Urinary bladder (tissue), 4 donors: Measurements from ENCODE around the gene MYH9. TPM values are rescaled to one million over a fixed set of nuclear protein-coding genes. Genes with fewer than 3 reads are reported as not detected.

Experiments used
- DNase-seq: peaks from one replicate; pipeline ENCODE4 v3.0.0-alpha.2; 2015; ENCODE audit errors: extremely low spot score
- H3K27ac ChIP-seq: one replicate; pipeline ENCODE4 v1.5.1; 2013; ENCODE audit warnings: low read depth, mild to moderate bottlenecking, moderate library complexity
- H3K36me3 ChIP-seq: one replicate; pipeline ENCODE4 v1.6.1; 2013; ENCODE audit warnings: mild to moderate bottlenecking, moderate library complexity; ENCODE audit not compliant: insufficient read depth
- H3K4me1 ChIP-seq: one replicate; pipeline ENCODE4 v1.6.1; 2013; ENCODE audit warnings: mild to moderate bottlenecking, moderate library complexity; ENCODE audit not compliant: insufficient read depth
- H3K4me3 ChIP-seq: one replicate; pipeline ENCODE4 v1.5.1; 2013; ENCODE audit warnings: low read depth, low read length
- WGBS: extraction: QIAGEN DNeasy Blood & Tissue Kit; methylation state at CpG from one replicate; pipeline ENCODE4 v1.1.7; 2013; 5-methylcytosine and 5-hydroxymethylcytosine counted together
- polyA plus RNA-seq: library from polyadenylated mRNA; stranded (reverse); fragments of 200-250 nt; gene quantifications from one replicate; pipeline ENCODE4 v1.2.3, GENCODE V29; 2013
- total RNA-seq: library from RNA; depleted of rRNA; stranded (reverse); fragments of >200 nt; gene quantifications from one replicate; pipeline ENCODE4 v1.2.3, GENCODE V29; 2014
- donor health status: healthy with polysubstance abuse.
- donor health status: healthy.

Gene MYH9
- total and polyA plus RNA-seq, 2 donors: 150 to 258 TPM

DNA sequence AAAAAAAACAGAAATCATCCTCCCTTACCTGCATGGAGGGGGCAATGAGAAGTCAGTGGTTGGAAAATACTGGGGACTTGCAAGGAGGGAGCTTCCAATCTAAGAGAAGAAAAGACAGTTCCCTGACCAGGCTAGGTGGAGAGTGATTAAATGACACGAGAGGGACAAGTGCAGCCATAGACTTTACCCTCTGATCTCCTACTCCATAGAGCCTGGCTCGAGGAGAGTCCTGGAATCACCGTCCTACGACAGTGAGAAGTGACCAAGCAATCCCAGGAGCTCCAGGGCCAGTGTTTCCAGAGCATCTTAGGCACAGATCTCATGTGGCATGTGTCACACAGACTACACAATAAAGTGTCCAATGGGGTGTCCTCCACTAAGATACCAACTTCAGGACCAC lies 25.7 kb downstream of the MYH9 start:
- Histone ChIP-seq H3K27ac (no peak overlapping the region), H3K36me3 (no peaks in the 10 kb centered on the region), H3K4me1 (no peaks in the 10 kb centered on the region), H3K4me3 (no peak overlapping the region)
- DNase-seq: no peak
- 50% methylated on average over 4 of the region's 4 CpGs for WGBS

DNA sequence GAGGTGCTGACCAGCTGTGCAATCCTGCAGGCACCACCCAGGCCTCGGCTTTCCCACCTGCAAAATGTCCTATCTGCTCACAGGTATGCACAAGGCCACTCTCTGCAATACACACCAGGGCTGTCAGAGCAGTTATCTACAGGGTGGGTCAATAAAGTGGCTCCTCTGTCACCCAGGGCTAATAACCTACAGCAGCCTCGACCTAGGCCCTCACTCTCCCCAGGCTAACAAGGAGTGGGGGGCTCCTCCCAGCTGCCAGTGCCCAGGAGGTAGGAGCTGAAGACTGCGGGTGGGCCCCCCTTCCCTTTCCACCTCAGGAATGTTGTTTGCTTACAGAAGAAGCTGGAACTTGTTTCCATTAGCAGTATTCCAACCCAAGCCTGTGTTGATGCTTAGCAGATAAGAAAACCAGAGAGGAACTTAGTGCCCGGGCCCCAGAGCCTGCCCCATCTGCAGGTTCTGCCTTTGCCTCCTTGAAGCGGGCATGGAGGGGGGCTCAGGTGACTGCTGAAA lies 26.8 kb downstream of the MYH9 start:
- Histone ChIP-seq H3K27ac (peak overlapping the region; percentile 38), H3K4me3 (no peak overlapping the region), H3K4me1 (no peaks in the 10 kb centered on the region), H3K36me3 (no peaks in the 10 kb centered on the region)
- no peak for DNase-seq
- WGBS: 15% methylated on average over 5 of the region's 5 CpGs

DNA sequence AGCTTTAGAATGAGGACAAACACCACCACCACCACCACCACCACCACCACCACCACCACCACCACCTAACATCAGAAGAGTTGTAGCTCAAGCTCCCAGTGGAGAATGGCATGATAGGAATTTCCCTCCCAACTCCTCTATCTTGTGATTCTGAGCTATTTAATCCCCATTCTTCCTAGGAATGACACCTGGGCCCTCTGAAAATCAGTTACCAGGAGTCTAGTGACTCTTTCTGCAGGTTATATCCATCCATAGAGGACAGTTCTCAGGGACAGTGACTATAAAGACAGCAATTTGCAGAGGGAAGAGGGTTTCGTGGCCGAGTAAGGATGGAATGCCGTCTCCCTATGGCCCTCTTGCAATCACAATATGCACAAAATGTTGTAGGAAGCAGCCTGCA lies 27.8 kb downstream of the MYH9 start:
- 48% methylated on average over 3 of the region's 3 CpGs for WGBS
- no peak for DNase-seq
- H3K4me3 ChIP-seq: no peak overlapping the region
- H3K4me1 ChIP-seq: no peaks in the 10 kb centered on the region
- no peak overlapping the region for H3K27ac ChIP-seq
- H3K36me3 ChIP-seq: no peaks in the 10 kb centered on the region

DNA sequence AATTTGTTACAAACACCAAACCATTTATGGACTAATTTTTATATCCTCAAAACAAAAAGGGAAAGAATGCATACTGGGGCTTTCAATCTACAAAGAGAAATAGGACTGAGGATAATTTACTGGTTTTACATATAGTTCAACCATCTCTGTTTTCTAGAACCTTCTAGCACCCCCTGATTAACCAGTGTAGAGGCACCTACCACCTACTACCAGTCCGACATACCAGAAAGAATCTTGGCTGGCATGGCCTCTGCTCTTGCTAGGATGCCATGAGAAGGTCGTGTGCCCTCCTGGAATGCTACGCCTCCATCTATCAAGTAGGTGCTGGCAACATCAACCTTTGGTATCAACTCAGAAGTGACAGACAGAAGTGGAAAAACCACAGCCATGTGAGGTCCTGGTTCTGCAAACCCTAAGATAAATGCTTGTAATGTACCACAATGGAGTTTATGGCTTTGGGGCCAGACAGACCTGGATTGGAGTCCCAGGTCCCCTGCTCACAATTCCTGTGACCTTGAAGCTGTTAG lies 28.2 kb downstream of the MYH9 start:
- WGBS: 71% methylated on average over 3 of the region's 3 CpGs
- H3K4me3 ChIP-seq: no peak overlapping the region
- no peak for DNase-seq
- no peaks in the 10 kb centered on the region for H3K36me3 ChIP-seq
- peak overlapping the region; percentile 3 for H3K27ac ChIP-seq
- no peaks in the 10 kb centered on the region for H3K4me1 ChIP-seq

DNA sequence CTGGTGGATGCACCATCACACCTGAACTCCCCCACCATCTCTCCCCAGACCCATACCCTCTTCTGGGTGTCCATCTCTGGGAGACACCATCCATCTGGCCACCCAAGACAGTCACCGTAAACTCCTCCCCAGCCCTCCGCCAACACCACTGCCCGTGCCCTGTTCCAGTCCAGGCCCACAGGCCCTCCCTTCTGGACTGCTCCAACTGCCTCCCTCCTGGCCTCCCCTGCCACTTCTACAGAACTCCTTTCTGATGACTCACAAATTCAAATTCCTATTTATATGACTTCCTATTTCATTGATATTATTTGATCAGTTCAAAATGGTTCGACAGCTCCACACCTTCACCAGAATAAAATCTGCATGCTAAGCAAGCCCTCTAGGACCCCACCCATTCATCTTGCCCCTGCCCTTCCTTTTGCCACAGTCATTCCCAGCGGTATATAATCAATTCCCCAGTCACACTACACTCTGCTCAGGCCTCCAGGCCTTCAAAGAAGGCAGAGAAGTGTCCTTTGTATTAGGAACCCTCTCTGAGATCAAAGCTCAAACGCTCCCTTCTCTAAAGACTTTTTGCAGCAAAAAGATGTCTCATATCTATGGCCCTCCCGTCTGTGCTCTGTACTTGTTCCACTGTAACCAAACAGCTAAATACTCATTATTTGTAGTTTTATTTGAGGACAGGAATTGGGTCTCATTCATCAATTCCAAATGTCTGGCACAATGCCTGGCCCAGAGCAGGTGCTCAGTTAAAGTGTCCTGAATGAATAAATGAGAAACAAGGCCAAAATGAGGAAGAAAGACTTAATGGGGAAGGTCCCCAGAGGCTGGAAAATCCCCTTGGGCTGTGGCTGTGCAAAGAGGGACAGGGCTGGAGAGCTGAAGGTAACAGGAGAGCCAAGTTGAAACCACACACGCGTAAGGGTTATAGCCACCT lies 29.0 kb downstream of the MYH9 start:
- no peak for DNase-seq
- WGBS: 50% methylated on average over 9 of the region's 9 CpGs

DNA sequence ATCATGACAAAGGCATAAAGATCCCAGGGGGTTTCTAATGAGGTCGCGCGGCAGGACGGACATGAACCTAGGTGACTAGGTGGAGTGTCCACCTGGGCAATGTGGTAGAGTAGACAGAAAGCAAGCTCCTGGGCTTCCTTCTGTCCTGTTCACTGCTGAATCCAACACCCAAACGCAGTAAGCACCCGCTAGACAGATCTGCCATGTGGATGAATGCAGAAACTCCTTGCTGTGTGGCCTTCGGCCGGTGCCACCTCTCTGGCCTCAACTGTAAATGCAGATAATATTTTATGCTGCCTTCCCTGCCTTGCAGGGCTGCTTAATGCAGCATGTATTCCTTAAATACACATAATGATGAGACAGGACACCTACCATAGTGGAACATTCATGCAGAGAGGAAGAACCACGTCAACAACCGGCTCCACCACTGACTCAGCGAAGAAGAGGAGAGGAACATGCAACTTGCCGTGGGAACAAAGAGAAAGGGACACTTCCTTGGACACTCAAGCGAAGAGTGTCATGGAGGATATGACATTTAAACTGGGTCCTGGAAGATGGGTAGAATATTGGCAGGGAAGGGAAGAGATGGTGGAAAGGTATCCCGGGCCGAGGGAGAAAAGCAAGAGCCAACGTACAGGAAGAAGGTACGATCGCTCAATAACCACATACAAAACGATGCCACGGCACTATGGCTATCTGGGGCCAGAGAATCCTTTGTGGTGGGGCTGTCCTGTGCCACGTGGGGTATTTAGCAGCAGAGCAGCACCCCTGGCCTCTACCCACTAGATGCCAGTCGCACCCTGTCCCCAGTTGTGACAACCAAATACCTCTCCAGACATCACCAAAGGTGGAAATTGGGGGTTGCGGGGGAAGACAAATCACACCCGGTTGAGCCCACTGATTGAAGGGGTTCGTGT lies 30.8 kb downstream of the MYH9 start:
- peak overlapping the region; percentile 70 for H3K27ac ChIP-seq
- no peak overlapping the region for H3K4me3 ChIP-seq
- no peaks in the 10 kb centered on the region for H3K36me3 ChIP-seq
- no peak for DNase-seq
- 62% methylated on average over 25 of the region's 25 CpGs for WGBS
- H3K4me1 ChIP-seq: no peaks in the 10 kb centered on the region

More for the DNA sequence above, 29.0 kb downstream of the MYH9 start:
- peak overlapping the region; percentile 47 for H3K27ac ChIP-seq
- H3K4me3 ChIP-seq: no peak overlapping the region
- H3K4me1 ChIP-seq: no peaks in the 10 kb centered on the region
- H3K36me3 ChIP-seq: no peaks in the 10 kb centered on the region

DNA sequence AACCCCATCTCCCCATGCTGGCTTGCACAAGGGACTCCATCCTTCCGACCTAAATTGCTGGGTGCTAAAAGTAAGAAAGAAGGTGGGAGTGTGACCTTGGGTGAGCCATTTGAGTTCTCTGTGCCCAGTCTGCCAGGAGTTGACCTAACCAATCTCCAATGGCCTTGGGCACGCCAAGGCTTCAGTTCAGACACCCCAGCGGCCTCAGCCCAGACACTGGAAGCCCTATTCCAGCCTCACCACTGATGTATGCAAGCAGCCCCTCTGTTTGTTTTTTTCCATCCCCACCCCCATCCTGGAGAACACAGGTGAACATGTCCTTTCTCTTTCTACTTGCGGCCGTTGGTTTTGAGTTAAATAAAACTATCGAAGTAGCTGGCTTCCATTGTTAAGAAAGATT lies 31.9 kb downstream of the MYH9 start:
- H3K4me1 ChIP-seq: peaks cover 4% of the 10 kb centered on the region
- no peak overlapping the region for H3K4me3 ChIP-seq
- H3K27ac ChIP-seq: peak overlapping the region; percentile 69
- DNase-seq: no peak
- H3K36me3 ChIP-seq: no peaks in the 10 kb centered on the region
- 67% methylated on average over 6 of the region's 6 CpGs for WGBS

DNA sequence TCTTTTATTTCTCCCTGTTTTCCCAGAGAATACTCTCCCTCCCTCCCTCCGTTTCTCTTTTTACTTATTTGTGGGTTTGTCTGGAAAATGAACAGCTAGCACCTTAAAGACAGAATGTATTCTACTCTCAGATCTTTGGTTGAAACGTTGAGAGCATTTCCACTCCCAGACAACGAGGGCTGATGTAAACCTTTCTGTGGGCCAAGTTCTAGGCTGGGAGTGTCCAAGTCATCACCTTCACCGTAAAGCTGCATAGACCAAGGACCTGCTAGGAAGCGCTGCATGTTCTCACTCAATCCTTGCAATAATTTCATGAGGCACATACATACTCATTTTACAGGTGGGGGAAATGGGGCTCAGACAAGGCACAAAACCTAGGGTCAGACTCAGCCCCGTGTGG lies 32.4 kb downstream of the MYH9 start:
- no peak for DNase-seq
- peaks cover 4% of the 10 kb centered on the region for H3K4me1 ChIP-seq
- H3K36me3 ChIP-seq: no peaks in the 10 kb centered on the region
- H3K4me3 ChIP-seq: no peak overlapping the region
- peak overlapping the region; percentile 69 for H3K27ac ChIP-seq
- WGBS: 21% methylated on average over 6 of the region's 6 CpGs

DNA sequence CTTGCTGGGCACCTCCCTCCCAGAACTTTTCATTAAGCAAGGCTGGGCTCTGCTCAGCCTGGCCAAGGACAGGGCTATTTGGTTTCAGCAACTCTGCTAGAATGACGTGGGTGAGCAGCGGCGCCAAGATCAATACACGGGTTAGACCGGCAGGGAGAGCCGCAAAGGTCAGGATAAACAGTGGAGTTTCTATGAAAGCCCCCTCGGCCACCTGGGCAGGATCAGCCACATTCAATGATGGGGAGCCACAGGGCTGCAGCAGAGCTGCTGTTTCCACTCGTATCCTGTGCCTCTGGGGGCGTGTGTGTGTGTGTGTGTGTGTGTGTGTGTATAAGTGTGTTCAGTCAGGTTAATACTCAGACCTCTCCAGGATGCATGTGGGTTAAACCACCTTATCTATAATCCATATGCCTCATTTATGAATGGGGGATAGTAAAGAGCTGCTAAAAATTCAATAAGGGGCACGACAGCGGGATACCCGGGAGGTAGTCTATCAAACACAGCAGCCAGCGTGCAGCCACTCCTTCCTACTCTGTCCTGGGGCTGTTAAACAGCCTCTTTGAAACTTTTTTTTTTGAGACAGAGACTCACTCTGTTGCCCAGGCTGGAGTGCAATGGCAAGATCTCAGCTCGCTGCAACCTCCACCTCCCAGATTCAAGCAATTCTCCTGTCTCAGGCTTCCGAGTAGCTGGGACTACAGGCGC lies 34.8 kb downstream of the MYH9 start:
- no peak overlapping the region for H3K4me3 ChIP-seq
- WGBS: 33% methylated on average over 16 of the region's 16 CpGs
- H3K4me1 ChIP-seq: peaks cover 4% of the 10 kb centered on the region
- H3K36me3 ChIP-seq: no peaks in the 10 kb centered on the region
- DNase-seq: no peak
- peak overlapping the region; percentile 81 for H3K27ac ChIP-seq

DNA sequence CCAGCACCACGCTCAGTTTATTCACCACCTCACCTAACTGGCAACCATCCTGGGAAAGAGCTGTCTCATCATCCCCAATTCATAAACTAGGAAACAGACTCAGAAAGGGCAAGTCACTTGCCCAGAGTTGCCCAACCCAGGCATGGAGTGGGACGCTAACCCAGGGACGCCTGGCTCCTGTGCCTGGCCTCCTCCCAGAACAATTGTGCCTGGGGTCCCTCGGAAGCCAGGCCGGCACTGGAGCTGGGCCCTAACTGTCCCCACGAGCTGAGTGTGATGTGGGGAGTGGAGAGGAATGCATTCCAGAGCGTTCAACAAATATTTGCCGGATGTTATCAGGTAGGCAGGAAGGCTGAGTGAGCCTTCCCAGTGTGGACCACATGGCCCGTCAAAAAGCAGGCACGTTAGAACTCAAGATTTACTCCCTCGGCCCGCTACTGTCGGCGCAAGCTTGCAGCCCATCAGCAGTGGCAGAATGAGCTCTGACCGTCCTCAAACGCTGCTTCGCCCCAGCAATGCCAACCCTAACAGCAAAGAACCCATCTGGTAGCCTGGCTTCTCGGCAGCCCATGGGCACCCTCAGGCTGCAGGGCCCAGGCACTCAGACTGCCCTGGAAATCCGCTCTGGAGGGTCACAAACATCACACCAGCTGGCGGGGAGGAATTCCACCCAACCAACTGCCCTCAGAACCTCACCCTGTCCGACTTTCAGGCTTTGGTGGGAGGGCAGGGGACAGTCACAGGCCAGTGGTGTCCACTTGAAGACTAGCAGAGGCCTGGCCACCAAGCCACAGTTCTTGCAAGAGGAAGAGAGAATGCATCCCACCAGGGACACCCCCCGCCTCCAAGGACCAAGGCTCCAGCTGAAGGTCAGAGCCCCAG lies 35.6 kb downstream of the MYH9 start:
- DNase-seq: no peak
- Histone ChIP-seq H3K27ac (peak overlapping the region; percentile 81), H3K4me1 (peaks cover 4% of the 10 kb centered on the region), H3K36me3 (no peaks in the 10 kb centered on the region), H3K4me3 (no peak overlapping the region)
- 37% methylated on average over 22 of the region's 22 CpGs for WGBS

DNA sequence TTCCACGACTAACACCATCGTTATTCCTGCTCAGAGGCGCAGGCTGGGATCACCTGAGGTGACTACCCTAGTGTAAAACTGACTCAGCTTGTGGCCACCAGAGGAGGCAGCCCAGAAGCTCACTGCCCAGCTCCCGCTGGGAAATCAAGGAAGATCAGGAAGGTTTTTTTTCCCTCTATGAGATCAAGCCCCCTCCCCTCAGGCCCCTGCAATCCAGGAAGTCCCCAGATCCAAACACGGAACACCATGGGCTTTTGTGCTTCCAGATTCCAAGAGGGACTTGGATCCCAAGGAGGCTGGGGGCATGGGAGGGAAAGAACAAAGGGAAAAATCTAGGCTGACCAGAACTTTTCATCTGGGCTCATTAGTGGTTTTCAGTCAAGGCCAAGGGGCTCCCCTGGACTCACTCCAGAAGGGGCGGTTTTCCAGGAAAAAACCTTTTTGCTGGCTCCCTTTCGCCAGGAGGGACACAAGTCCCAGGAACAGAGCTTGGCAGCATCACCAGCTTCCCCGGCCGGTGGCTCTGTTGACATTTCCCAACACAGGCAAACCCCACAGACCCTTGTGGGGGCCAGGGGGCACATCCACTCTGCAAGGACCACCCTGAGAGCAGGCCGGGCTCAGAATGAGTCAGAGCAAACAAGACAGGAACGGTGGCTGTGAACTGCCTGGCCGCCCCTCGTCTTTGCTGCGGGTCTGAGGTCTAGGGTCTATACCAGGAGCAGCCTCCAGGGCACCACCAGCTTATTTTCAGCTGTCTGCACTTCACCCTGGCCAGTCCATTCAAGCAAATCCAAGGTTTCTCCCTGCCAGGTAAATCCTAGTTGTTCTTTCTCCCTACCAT lies 36.8 kb downstream of the MYH9 start:
- DNase-seq: no peak
- Histone ChIP-seq H3K27ac (peak overlapping the region; percentile 81), H3K4me1 (peaks cover 4% of the 10 kb centered on the region), H3K4me3 (no peak overlapping the region), H3K36me3 (no peaks in the 10 kb centered on the region)
- 23% methylated on average over 14 of the region's 14 CpGs for WGBS
